Activated CD4-positive, alpha-beta T cell treated with anti-CD3 and anti-CD28 coated beads, Interleukin-2, amount 50 U/mL, for 16 hours (primary cell): ENCODE data around the gene STXBP5L.
"Not testable (repeated sequence)": the region's sequence is repeated elsewhere in the genome, so short reads cannot be mapped to it uniquely, and the experiment has no call there.

Experiments
- DNase-seq: peaks from one replicate; pipeline ENCODE4 v3.0.0-alpha.2; 2020

STXBP5L gene

DNA sequence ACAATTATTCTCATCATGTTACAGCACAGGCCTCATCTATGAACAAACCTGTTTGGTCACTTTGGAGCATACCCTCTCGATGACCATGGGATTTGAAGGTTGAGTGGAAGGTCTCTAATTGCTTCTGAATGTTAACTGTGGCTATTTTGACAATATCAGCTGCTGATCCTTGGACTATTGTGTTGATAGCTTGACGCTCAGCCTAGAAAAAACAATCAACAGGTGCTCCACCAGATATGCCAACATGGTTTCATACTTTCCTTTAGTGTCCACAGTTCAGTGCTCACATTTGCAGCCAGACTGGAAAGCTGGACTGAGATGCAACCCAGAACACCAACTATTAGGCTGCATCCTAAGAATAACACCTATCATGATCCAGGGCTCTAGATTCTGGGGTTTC is 528.1 kb downstream of the STXBP5L start:
- no peak for DNase-seq

DNA sequence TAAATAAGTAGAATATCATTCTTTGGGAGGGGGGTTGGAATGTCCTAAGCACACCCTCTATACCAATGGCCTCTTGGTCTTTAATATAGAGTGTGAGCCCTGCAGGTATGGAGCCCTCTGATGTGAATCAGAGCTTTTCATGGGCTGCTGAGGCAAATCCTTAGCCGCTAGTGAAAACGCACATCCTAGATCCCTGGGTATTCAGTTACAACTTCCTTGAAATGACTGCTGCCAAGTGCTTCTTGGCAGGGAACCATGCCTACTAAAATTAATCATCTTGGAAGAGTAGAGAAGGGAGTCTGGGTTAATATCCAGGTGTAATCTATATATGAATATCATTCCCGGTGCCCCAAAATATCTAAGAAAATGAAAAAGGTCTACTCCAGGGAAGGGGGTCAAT is 528.6 kb downstream of the STXBP5L start:
- no peak for DNase-seq

DNA sequence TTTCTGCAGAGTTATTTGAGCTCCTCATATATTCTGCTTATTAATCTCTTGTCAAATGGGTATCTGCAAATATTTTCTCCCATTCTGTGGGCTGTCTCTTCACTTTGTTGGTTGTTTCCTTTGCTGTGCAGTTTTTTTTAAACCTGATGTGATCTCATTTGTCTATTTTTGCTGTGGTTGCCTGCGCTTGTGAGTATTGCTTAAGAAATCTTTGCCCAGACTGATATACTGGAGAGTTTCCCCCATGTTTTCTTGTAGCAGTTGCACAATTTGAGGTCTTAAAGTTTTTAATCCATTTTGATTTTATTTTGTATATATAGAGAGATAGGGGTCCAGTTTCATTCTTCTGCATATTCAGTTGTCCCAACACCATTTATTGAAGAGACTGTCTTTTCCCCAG is 535.5 kb downstream of the STXBP5L start:
- DNase-seq = no peak

DNA sequence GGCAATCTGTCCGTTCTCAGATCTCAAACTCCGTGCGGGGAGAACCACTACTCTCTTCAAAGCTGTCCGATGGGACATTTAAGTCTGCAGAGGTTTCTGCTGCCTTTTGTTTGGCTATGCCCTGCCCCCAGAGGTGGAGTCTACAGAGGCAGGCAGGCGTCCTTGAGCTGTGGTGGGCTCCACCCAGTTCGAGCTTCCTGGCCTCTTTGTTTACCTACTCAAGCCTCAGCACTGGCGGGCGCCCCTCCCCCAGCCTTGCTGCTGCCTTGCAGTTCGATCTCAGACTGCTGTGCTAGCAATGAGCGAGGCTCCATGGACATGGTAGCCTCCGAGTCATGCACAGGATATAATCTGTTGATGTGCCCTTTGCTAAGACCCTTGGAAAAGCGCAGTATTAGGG is 543.7 kb downstream of the STXBP5L start:
- DNase-seq = not testable (repeated sequence)

DNA sequence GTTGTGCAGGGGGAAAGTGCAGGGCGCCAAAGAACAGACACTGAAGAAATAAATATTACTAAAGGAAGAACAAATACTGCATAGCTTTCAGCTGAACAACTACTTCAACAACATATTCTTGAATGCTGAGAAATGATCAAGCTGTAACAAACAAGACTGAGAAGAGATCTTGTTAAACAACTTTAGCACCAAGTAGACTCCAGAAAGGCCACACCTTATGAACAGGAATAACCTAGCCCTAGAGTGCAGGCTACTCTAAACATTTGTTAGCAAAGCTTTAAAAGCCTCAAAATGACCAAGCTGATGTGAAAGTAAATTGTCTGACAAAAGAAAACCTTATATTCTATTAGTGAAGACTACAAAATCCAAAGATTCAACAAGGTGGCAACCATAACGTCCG is 554.6 kb downstream of the STXBP5L start:
- DNase-seq = no peak

DNA sequence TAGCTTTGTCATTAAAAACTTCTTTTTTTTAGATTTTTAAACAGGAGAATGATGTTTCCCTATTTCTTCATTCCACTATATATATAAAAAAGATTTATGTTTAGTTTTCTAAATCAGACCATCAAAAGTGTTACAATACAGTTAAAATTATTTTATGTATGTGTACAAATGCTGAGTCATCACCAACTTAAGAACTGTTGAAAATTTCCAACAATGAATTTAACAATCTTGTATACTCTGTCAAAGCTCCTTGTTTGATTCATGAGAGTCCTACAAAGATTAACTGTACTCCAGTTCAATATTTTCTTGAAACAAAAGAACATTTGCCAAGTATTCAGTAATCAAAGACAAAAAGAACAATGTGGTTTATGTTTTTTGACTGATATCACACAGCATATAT is 555.7 kb downstream of the STXBP5L start:
- no peak for DNase-seq

DNA sequence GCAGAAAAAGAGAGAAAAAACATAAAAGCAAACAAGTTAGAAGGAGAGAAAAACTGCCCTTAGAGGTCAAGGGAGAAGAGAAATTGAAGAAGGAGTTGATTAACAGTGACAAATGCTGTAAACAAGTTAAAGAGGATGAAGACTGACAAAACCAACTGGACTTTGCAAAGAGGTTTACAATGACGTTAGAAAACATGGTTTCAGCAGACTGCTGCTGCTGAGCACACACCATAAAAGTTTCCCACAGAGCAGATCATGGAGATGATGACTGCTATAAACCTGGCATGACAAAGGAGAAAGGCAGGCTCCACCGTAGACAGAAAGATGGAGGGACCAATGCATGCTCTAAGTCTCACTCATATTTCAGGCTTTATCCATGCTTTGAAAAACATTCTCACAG is 559.1 kb downstream of the STXBP5L start:
- DNase-seq = no peak

DNA sequence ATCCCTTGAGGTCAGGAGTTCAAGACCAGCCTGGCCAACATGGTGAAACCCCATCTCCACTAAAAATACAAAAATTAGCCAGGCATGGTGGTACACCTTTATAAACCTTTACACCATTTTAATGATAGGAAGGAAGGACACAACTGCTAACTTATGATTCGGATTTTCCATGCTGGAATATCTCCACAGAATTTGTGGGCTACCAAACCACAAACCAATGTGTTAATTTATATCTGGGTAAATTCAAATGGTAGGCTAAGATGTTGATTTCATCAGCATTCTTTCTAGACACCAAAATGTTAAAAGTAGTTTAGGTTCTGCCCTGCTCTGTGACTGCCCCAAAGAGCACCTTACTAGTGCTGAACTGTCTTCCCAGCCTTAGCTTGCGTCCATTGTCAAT is 565.0 kb downstream of the STXBP5L start:
- no peak for DNase-seq
